Measurements from ENCODE around the gene HTR3E. TPM values are rescaled to one million over a fixed set of nuclear protein-coding genes. Genes with fewer than 3 reads are reported as not detected.
"Not testable (repeated sequence)": the region's sequence is repeated elsewhere in the genome, so short reads cannot be mapped to it uniquely, and the experiment has no call there.

Gene HTR3E
- total and polyA plus RNA-seq, 2 of the 13 experiments (the other 11 are each of a cell fraction or from before 2014, with no cell fraction given), result not detected

DNA sequence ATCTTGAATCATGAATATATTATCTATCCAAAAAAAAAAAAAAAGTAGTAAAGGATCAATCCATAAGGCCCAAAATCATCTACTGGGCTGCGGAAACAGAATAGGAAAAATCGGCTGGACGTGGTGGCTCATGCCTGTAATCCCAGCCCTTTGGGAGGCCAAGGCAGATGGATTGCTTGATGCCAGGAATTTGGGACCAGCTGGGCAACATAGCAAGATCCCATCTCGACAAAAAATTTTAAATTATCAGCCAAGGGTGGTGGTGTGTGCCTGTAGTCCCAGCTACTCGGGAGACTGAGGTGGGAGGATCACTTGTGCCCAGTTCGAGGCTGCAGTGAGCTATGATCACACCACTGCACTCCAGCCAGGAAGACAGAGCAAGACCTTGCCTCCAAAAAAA lies 52.3 kb downstream of the HTR3E start:
- Histone ChIP-seq H3K9me3 (ENCODE audit: low read length) (no peaks in the 10 kb centered on the region), H3K27ac (ENCODE audit: extremely low read length, insufficient read depth, low read length) (no peak overlapping the region), H2AFZ (ENCODE audit: low read length) (no peak overlapping the region), H3K9ac (ENCODE audit: insufficient read depth, low read depth, low read length) (no peak overlapping the region), H3K4me1 (ENCODE audit: insufficient read depth, low read length) (peaks cover 7% of the 10 kb centered on the region), H3K4me3 (replicated peaks in 1 of 3; ENCODE audit: insufficient read depth in 1 of 3, low read depth in 2 of 3, low read length in 3 of 3) (no peak overlapping the region), H3K36me3 (replicated peaks in 1 of 2; ENCODE audit: control insufficient read depth in 1 of 2, insufficient read depth in 2 of 2, low read length in 2 of 2) (peaks cover 3 to 19% of the 10 kb centered on the region in 2 experiments; a peak in 3 of 5 replicates), H3K4me2 (ENCODE audit: low read depth, low read length) (no peak overlapping the region), H3K79me2 (ENCODE audit: insufficient read depth, low read length) (no peaks in the 10 kb centered on the region), H4K20me1 (ENCODE audit: insufficient read depth, low read length) (no peaks in the 10 kb centered on the region), H3K27me3 (ENCODE audit: control insufficient read depth in 1 of 2, insufficient read depth in 2 of 2, low read length in 2 of 2) (no peaks in the 10 kb centered on the region)
- no TSS peak for BruUV-seq (replicated peaks)
- intact Hi-C loops (cut with micrococcal nuclease; ENCODE audit: unreplicated experiment), result loop anchor here (5.0 kb wide), 1 partner anchor 38 kb away; the partner anchor contains the start of gene ABCF3
- no peak for DNase-seq (ENCODE audit: low spot score)
- no peak for ATAC-seq
- CTCF ChIA-PET (ENCODE audit: low intra/inter-chr PET ratio, low total read pairs), result no interaction called here
- WGBS (ENCODE audit: low lambda C conversion rate), result 92% methylated on average over 6 of the region's 6 CpGs
- in situ Hi-C loops (cut with HindIII; ENCODE audit: extremely low pct_ligation_motif_present, low pct_unique_long_range_greater_than_20kb), result loop anchor here (25.0 kb wide), 1 partner anchor 262 kb away; the partner anchor contains the start of gene PARL
- no peak for FAIRE-seq
- POLR2A ChIA-PET, result no interaction called here
- TF ChIP-seq KAT2B (IDR thresholded peaks at IDR 0.05; ENCODE audit: borderline replicate concordance, low read depth, low read length) (no peak), ZSCAN20 (CRISPR knock-in tag; IDR thresholded peaks at IDR 0.05; ENCODE audit: borderline replicate concordance) (no peak), ZNF121 (CRISPR knock-in tag; IDR thresholded peaks at IDR 0.05) (peak; percentile 78)

GRCh38 chr3:184149770-184150169 lies 52.9 kb downstream of the HTR3E start:
- BruUV-seq (replicated peaks); CTCF ChIA-PET (ENCODE audit: low intra/inter-chr PET ratio, low total read pairs); H2AFZ ChIP-seq (ENCODE audit: low read length); H3K79me2 ChIP-seq (ENCODE audit: insufficient read depth, low read length); H4K20me1 ChIP-seq (ENCODE audit: insufficient read depth, low read length); H3K9ac ChIP-seq (ENCODE audit: insufficient read depth, low read depth, low read length); H3K9me3 ChIP-seq (ENCODE audit: low read length); H3K27me3 ChIP-seq (ENCODE audit: control insufficient read depth in 1 of 2, insufficient read depth in 2 of 2, low read length in 2 of 2); H3K27ac ChIP-seq (ENCODE audit: extremely low read length, insufficient read depth, low read length); H3K4me2 ChIP-seq (ENCODE audit: low read depth, low read length); H3K4me3 ChIP-seq (replicated peaks in 1 of 3; ENCODE audit: insufficient read depth in 1 of 3, low read depth in 2 of 3, low read length in 3 of 3): not testable (repeated sequence)
- 53% methylated on average over 2 of the region's 6 CpGs for WGBS (ENCODE audit: low lambda C conversion rate)
- FAIRE-seq, result peak; percentile 89
- DNase-seq (ENCODE audit: low spot score), result peak; percentile 46
- in situ Hi-C loops (cut with HindIII; ENCODE audit: extremely low pct_ligation_motif_present, low pct_unique_long_range_greater_than_20kb) (loop anchor here (25.0 kb wide), 1 partner anchor 262 kb away; the partner anchor contains the start of gene PARL), intact Hi-C loops (cut with micrococcal nuclease; ENCODE audit: unreplicated experiment) (loop anchor here (5.0 kb wide), 1 partner anchor 38 kb away; the partner anchor contains the start of gene ABCF3)
- ATAC-seq, result peak; percentile 86
- POLR2A ChIA-PET, result interaction anchor here (2.0 kb wide), 1 partner anchor 14 kb away, joined by 4 read pairs; the partner anchor contains the start of gene EIF2B5
- 0 out of 2 replicates have a peak, but pooled peaks have one; percentile 24 for TF ChIP-seq ZFP91 (CRISPR knock-in tag; IDR thresholded peaks at IDR 0.05; ENCODE audit: borderline replicate concordance)
- TF ChIP-seq, protein P1, sequence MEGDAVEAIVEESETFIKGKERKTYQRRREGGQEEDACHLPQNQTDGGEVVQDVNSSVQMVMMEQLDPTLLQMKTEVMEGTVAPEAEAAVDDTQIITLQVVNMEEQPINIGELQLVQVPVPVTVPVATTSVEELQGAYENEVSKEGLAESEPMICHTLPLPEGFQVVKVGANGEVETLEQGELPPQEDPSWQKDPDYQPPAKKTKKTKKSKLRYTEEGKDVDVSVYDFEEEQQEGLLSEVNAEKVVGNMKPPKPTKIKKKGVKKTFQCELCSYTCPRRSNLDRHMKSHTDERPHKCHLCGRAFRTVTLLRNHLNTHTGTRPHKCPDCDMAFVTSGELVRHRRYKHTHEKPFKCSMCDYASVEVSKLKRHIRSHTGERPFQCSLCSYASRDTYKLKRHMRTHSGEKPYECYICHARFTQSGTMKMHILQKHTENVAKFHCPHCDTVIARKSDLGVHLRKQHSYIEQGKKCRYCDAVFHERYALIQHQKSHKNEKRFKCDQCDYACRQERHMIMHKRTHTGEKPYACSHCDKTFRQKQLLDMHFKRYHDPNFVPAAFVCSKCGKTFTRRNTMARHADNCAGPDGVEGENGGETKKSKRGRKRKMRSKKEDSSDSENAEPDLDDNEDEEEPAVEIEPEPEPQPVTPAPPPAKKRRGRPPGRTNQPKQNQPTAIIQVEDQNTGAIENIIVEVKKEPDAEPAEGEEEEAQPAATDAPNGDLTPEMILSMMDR (CRISPR knock-in tag; IDR thresholded peaks at IDR 0.05), result peak; percentile 37; the same call in 1 of the 2 replicates
- TF ChIP-seq RAD21 (CRISPR knock-in tag; IDR thresholded peaks at IDR 0.05), result 0 out of 2 replicates have a peak, but pooled peaks have one; percentile 6
- peak; percentile 51 for TF ChIP-seq STAG1 (CRISPR knock-in tag; IDR thresholded peaks at IDR 0.05)
- Histone ChIP-seq H3K36me3 (replicated peaks in 1 of 2; ENCODE audit: control insufficient read depth in 1 of 2, insufficient read depth in 2 of 2, low read length in 2 of 2) (peaks cover 0 to 13% of the 10 kb centered on the region in 2 experiments; a peak in 3 of 5 replicates), H3K4me1 (ENCODE audit: insufficient read depth, low read length) (peaks cover 11% of the 10 kb centered on the region)

Measured in HepG2 (cell line).